Measurements from ENCODE around the gene VASP. TPM values are rescaled to one million over a fixed set of nuclear protein-coding genes. Genes with fewer than 3 reads are reported as not detected.

Gene VASP
- total and polyA plus RNA-seq, 2 of the 13 experiments (the other 11 are each of a cell fraction or from before 2014, with no cell fraction given), result 41.8 to 67.1 TPM

- peak; percentile 70; the same call in 1 of the 2 replicates for TF ChIP-seq POGK (CRISPR knock-in tag; conservative IDR thresholded peaks at IDR 0.05)
- TF ChIP-seq ZFP36 (IDR thresholded peaks at IDR 0.05; ENCODE audit: borderline replicate concordance, low read depth, low read length, partially characterized antibody), result no peak
- peak; percentile 67; the same call in 1 of the 2 replicates for TF ChIP-seq TFAP4 (IDR thresholded peaks at IDR 0.05; ENCODE audit: borderline replicate concordance, low read depth)
- no peak for TF ChIP-seq KLF13 (CRISPR knock-in tag; IDR thresholded peaks at IDR 0.05)
- TF ChIP-seq NRL (CRISPR knock-in tag; IDR thresholded peaks at IDR 0.05; ENCODE audit: borderline replicate concordance), result no peak
- TF ChIP-seq DRAP1 (CRISPR knock-in tag; IDR thresholded peaks at IDR 0.05), result peak; percentile 74
- TF ChIP-seq ZNF597 (CRISPR knock-in tag; IDR thresholded peaks at IDR 0.05), result 0 out of 2 replicates have a peak, but pooled peaks have one; percentile 83
- no peak for TF ChIP-seq THYN1 (CRISPR knock-in tag; IDR thresholded peaks at IDR 0.05; ENCODE audit: borderline replicate concordance, low read depth)
- peak; percentile 86 for TF ChIP-seq ZSCAN31 (CRISPR knock-in tag; IDR thresholded peaks at IDR 0.05; ENCODE audit: low read depth)
- peak; percentile 13; the same call in 1 of the 2 replicates for TF ChIP-seq YEATS2 (CRISPR knock-in tag; IDR thresholded peaks at IDR 0.05; ENCODE audit: borderline replicate concordance)
- TF ChIP-seq BCLAF1 (IDR thresholded peaks at IDR 0.05), result no peak
- TF ChIP-seq CBX1 (IDR thresholded peaks at IDR 0.05; ENCODE audit: low read depth), result no peak
- no peak for TF ChIP-seq NPAS2 (CRISPR knock-in tag; IDR thresholded peaks at IDR 0.05; ENCODE audit: borderline replicate concordance)
- peak; percentile 53; the same call in 1 of the 2 replicates for TF ChIP-seq STAT6 (CRISPR knock-in tag; IDR thresholded peaks at IDR 0.05; ENCODE audit: borderline replicate concordance)
- no peak for TF ChIP-seq ZNF33B (CRISPR knock-in tag; IDR thresholded peaks at IDR 0.05)
These were observed 28.6 kb upstream of the VASP start (continued) for GRCh38 chr19:45478454-45479238.
